ENCODE data around the gene NEB.
"Not testable (repeated sequence)": the region's sequence is repeated elsewhere in the genome, so short reads cannot be mapped to it uniquely, and the experiment has no call there.

The NEB gene

DNA sequence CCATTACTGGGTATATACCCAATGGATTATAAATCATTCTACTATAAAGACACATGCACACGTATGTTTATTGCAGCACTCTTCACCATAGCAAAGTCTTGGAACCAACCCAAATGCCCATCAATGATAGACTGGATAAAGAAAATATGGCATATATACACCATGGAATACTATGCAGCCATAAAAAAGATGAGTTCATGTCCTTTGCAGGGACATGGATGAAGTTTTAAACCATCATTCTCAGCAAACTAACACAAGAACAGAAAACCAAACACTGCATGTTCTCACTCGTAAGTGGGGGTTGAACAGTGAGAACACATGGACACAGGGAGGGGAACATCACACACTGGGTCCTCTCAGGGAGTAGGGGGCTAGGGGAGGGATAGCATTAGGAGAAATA is 174.8 kb downstream of the NEB start:
- not testable (repeated sequence) for DNase-seq

DNA sequence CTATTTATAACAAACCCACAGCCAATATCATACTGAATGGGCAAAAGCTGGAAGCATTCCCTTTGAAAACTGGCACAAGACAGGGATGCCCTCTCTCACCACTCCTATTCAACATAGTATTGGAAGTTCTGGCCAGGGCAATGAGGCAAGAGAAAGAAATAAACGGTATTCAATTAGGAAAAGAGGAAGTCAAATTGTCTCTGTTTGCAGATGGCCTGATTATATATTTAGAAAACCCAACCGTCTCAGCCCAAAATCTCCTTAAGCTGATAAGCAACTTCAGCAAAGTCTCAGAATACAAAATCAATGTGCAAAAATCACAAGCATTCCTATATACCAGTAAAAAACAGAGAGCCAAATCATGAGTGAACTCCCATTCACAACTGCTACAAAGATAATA is 176.4 kb downstream of the NEB start:
- DNase-seq, result not testable (repeated sequence)

DNA sequence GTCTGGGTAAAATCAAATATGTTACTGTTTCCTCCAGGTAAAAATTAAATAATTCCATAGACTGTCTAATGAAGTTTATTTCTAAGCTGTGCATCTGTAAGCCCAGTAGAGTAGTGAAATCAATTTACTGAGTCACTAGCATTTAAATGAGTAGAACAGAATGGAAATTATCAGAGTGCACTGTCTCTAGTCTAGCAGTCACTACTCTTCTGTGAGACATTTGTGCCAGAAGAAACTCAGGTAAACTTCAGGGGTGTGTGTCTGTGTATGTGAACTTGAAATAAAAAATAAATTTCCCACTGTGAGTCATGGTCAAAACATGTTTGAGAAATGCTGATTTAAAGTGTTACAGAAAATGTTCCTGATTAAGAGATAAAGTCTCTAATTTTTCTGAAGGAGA is 178.2 kb downstream of the NEB start:
- no peak for DNase-seq

DNA sequence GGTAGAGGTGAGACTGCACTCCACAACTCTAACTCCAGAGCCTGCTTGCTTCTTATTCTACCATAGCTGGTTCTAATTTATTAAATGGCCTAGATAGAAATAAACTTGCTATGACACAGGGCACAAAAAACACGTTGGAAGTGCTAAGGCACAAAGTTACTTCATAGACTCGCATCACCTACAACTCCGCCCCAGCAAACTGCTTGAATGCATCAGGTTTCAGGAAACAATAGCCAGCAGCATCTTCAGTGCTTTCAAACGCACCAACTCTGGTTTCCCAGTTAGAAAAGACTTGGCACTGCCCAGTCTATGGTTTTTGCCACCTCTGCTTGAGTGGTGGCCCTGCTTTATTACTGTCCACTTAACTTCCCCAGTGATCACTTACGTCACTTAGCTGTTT is 182.0 kb downstream of the NEB start:
- no peak for DNase-seq

DNA sequence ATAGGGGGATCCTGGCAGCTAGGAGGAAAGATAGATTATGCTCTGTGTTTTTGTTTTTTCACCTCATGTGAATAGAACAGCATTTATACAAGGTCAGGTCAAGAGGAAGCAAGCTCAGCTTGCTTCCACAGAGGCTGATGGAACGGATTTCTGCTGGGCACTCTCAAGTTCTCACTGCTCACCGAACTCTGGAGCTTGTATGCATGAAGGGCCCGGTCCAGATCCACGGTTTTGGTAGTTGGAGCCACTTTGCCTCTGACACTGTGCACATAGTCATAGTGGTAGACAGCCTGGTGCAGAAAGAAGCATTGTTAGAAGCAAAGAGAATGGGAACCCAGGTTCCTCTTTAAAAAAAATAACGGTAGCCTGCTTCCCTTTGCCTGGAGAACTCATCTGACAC is 182.7 kb downstream of the NEB start:
- DNase-seq, result no peak

DNA sequence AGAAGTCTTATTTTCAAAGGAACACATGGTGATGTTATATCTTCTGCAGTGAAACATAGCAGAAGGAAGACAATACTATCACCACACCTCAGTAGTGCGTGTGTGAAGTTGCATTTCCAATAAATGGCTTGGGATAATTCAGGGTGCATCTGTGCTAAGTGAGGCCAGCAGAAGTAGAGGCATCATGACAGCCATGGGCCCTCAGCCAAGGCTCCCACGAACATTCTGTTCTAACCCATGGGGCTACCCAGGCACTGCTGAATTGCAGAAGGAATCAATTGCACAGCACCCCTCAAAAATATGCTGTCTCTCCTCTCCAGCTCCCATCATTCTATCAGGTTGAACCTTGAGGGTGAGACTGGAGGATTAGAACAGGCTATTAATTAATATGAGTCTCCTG is 185.1 kb downstream of the NEB start:
- DNase-seq, result no peak

DNA sequence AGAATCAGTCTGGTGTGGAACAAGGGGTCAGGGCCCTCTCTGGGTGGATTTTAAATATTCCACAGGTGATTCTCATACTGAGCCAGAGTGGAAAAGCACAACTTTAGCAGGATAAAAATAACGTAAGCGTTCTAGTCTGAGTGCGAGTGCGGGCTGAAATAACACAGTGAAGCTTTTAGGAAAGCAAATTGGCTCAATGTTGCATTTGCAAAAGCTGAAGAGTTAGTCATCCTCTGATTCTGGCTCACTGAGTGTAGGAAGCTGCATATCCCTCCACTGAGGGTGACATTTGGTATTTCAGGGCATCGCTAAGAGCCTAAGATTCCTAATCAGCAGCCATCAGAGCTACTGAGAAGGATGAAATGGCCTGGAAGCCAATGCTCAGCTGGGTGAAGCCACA is 189.8 kb downstream of the NEB start:
- peak in 21 of 56 donors; percentile 4 to 58 (median 18) for DNase-seq

DNA sequence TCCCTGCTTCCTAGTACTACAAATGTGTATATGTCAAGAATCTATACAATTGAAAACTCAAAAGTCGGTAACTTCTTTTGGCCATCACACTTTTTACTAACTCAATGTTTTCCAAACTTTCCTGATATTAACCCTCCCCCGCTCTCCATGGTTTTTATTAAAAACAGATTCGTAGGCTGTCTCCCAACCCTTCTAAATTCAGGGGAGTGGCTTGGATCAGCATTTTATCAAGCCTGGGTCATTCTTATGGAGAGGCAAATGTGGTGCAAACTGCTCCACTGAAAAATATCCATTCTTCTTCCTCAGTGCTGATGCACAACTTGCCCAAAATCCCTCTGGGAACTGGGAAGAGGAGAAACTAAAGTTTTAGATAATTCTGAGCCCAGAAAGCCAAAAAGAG is 190.4 kb downstream of the NEB start:
- DNase-seq, result no peak

DNA sequence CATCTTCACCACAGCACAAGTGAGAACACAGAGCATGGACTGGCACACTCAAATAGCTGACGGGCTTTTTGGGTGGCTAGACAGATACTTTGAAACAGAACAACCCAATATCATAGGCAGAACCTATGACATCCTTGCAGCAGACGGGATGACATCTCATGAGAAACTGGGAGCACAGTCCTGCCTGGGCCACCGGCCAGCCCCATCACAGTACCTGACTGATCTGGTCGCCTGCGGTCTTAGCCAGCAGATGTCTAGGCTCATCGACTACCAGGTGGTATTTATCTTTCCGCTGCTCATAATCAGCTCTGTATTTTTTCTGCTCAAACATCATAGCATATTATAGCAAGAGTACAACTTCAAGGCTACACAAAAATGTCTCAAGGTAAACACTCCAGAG is 200.3 kb downstream of the NEB start:
- DNase-seq, result no peak

DNA sequence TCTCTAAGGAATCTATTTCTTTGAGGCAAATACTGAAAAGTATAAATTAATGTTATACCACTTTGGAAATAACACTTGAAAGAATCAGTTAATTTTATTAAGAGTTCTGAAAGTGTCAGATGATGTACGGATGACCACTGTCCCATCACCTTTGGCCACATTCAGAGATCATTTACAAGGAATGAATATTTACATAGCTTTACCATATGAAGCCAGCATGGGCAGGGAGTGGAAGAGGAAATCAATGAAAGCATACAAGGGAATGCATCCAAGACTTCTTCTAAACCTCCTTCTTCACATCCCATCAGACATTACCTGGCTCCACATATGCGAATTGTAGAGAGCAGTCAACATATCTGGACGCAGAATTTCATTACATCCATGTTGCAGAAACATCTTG is 201.1 kb downstream of the NEB start:
- no peak for DNase-seq

DNA sequence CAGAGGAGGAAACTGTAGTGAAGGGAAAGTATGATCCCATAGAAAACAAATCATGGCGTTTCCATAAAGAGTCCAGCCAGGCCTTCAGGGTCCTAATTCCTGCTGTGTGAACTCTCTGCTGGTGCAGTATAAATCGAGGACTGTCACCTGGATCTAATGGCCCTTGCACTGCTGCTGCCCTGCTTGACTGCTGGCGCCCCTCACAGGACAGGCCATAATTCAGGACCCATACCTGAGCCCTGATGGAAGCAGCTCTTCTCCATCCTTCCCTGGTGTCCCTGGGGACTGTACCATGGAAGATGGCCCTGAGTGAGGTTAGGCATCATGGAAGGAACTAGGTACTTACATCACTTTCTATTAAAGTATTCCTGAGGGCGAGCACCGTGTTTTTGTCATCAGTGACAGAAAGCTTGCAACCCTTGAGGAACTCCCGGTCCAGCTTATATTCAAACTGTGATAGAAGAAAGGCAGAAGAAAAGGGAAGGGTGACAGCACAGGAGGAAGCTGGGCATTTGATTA is 207.6 kb downstream of the NEB start:
- DNase-seq, result no peak

DNA sequence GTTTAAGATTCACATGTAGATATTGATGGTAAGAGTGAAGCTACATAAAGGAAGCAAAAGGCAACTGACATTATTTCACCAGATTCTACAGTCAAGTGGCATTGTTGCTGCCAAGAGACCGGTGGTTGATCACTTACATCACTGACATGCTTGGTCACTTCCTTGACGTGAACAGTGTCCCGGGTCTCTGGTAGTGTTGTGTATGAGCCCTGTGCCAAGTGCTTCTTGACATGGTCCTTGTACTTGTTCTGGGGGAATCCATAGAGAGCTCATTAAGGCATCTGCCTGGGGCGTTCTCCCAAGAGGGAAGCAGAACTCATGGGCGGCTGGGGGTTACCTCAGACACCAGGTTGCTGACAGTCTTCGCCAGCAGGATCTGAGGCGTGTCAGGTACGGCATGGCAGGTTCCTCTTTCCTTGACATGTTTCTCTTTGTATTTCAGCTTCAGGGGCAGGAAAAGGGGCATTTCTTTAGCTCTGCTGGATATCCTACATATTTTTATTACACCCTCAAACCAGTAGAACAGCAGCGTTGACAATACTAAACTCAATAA is 208.4 kb downstream of the NEB start:
- DNase-seq, result no peak

DNA sequence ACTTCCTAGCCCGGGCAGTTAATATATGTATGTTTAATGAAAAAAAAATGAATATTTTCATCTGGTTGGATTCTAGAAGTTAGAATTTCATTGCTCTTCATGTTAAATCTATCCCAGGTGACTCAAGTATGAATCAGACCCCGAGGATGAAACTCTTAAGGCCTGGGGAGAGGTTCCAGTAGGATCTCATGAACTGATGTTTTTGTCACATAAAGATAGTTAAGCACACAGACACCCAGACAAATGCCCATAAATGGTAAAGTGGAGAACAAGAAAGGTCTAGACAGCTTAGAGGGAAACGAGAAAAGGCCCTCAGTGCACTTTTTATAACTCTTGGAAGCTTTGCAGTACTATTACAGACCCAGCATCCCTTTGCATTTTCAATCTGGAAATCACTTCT is 210.4 kb downstream of the NEB start:
- no peak for DNase-seq

DNA sequence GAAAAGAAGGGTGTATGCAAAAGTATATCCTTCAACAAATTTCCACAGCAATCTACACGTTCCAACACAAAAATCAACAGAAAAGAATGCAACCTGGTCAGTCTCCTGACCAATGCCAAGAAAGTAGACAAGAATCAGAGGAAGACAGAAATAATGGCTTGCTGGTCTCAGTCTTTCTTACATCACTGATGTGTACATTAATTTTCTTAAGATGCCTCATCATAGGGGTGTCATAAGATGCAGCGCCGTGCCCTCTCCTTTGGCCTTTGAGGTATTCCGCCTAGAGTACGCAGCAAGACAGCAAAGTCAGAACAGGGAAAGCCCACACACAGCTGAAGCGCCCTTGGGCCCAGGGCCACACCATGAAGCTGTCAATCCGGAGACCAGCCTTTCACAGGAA is 211.7 kb downstream of the NEB start:
- DNase-seq, result no peak

DNA sequence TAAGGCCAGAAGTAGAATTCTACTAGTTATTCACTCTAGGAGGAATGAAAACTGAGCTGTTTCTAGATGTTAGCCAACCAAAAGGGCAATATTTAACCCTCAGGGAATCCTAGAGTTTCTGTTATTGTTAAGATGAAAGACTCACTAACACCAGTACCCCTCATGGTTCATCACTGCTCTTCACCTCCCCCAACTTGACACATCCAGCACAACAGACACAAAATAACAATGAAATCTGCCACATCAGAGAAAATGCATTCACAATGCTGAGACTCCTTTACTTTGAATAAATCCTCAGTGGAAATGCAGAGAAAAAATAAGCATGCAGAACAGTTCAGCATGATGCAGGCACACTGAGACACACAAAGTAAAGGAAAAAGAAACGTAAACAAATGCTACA is 213.3 kb downstream of the NEB start:
- DNase-seq, result no peak

DNA sequence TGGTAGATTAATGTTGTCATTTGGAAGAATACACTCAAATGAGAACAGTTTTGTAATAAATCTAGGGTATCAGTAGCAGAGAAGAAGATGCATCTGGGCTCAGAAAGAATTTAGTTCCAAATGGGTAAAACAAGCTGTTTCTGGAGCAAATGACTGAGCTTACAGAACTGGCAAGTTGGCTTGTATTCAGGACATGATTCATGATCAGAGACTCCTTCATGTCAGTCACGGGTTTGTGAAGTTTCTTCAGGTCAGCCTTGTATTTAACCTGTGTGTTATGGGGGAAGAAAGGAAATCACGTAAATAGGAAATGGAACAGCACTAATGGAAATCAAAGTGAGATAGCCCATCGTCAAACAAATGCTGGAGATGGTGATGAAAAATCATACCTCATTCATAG is 215.5 kb downstream of the NEB start:
- no peak for DNase-seq

DNA sequence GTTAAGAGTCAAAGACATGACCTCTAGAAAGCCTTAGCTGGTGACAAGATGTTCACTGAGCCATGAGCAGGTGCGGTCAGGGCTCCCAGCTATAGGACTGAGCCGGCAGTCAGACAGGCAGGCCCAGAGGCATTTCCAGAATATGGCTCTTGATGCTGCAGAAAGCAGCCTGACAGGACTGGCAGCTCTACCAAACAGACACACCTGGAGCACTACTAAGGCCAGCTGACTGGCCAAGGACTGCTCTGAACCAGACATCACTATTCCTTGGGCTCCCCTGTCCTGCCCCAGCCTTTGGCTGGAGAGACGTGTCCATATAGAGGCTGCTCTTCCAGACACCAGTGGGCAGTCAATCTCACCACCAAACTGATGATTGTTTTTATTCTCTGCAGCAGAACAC is 225.8 kb downstream of the NEB start:
- no peak for DNase-seq

DNA sequence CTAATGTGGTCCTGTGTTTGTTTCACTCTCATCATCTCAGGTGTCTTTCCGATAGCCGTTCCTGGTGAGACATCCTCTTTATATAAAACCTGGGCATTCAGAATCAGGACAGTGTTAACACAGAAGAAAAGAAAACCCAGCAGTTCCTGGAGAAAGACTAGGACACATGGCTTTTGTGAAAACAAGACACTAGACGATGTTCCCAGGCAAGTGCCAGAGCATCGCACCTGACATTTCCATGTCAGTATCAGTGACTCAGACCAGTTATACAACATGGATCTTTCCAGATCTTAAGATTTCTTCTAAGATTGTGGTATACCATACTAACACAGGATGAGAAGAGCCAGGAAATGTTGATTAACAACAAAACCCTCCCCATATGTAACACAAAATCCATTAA is 228.1 kb downstream of the NEB start:
- DNase-seq, result no peak

DNA sequence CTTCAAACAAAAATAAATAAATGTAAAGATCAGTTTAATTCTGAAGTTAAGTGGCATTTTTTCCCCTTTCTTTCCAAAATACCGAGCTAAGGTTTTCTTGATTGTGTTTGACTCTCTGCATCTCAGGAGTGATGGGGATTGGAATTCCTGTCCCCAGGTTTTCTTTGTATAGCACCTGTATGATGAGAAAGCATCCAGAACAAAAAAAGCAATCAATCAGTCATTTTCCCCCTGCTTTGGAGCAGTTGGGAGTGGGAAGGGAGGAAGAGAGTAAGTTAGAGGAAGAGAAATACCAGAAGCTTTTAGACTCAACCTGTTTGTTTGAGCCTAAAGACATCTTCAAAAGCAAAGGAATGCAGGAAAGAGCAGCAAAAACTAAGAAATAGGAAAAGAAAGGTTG is 236.1 kb downstream of the NEB start:
- DNase-seq, result no peak

DNA sequence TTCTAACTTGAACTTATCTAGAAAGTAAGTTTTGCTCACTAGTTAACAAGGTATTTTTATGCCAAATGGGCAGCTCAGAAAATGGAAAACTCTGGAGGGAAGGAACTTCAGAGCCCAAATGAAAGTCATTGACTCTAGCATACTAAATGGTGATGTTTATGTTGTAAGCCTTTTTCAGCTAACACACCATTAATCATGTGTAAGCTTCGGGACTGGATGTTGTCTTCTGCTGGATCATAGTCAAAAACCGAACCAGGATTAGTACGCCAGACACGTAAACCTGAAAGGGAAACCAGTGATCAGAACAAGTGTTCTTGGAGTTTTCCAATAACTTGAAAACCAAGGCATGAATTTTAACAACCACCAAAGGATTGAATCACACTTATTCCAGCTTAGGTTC is 242.8 kb downstream of the NEB start:
- DNase-seq, result no peak

DNA sequence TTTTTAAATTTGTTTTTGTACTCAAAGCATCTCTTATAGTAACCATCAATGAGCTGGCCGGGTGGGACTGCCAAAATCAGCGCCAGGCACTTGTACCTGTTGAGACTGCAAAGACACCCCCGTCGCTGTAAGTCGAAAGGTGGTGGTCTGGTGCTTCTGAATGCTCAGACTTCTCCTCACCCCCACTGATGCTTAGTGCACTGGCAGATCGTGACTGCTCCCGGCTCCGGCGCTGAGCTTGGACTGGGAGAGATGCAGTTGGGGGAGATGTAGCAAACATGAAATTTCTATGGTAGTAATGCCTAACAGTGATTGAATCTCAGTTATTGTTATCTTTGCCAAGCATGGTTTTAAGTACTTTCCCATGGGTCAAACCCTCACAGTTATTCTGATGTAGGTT is 244.0 kb downstream of the NEB start:
- no peak for DNase-seq

DNA sequence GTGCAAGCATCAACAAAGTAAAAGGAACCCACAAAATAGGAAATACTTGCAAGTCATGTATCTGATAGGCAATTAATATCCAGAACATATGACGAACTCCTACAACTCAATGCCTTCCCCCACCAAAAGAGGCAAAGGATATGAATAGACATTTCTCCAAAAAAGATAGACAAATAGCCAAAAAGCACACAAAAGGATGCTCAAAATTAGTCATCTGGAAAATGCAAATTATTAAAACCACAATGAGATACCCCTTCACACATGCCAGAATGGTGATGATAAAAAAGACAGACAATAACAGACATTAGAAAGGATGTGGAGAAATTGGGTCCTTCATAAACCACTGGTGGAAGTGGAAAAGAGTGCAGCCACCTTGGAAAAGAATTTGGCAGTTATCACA is 248.2 kb downstream of the NEB start:
- no peak for DNase-seq

DNA sequence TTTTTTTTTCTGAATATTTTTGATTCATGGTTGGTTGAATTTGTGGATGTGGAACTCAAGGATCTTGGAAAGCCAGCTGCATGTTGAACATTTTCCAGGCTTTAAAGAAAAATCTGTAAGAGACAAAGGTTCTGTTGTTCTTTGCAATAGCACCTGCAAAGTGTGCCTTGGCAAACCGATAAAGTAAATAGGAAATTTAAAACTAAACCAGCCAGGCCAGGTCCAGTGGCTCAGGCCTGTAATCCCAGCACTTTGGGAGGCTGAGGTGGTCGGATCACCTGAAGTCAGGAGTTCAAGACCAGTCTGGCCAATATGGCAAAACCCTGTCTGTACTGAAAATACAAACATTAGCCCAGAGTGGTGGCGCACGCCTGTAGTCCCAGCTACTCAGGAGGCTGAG is 250.2 kb downstream of the NEB start:
- DNase-seq, result no peak

DNA sequence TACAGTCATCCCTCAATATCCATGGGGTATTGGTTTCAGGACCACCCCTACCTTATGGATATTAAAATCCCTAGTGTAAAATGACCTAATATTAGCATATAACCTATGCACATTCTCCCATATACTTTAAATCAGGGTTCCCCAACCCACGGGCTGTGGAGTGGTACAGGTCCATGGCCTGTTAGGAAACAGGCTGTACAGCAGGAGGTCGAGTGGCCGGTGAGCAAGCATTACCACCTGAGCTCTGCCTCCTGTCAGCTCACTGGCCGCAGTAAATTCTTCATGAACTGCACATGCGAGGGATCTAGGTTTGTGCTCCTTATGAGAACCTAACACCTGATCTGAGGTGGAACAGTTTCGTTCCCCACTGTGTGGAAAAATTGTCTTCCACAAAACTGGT is 250.7 kb downstream of the NEB start:
- DNase-seq, result no peak
